HG02571 (cell line): ENCODE measurements around the gene WDFY3.

Experiments used
- ATAC-seq: cut with Tn5 transposase; IDR thresholded peaks from one replicate; pipeline ENCODE4 v1.9.1; 2021; ENCODE audit warnings: mild to moderate bottlenecking, moderate library complexity; ENCODE audit not compliant: unreplicated experiment

WDFY3 gene

GRCh38 chr4:84912741-84913140 lies 53.7 kb downstream of the WDFY3 start:
- ATAC-seq, result no peak

DNA sequence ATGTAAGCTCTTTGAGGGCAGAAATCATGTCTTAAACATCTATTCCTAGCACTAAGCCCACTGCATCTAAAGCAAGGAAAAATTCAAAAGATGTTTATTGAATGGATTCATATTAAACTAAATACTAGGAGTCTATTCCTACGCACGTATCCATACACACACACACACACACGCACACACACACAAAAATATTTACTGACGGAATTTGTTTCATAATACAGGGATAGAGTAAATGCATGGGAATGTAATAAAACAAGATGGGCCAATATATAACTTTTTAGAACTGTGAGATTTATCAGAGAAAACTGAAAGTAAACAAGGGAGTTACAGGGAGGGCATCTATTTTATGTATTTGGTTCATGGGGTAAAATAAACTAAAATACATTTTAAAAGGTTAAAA lies 57.6 kb downstream of the WDFY3 start:
- no peak for ATAC-seq

- no peak for ATAC-seq
Measured at GRCh38 chr4:84907145-84907544, 59.3 kb downstream of the WDFY3 start.

DNA sequence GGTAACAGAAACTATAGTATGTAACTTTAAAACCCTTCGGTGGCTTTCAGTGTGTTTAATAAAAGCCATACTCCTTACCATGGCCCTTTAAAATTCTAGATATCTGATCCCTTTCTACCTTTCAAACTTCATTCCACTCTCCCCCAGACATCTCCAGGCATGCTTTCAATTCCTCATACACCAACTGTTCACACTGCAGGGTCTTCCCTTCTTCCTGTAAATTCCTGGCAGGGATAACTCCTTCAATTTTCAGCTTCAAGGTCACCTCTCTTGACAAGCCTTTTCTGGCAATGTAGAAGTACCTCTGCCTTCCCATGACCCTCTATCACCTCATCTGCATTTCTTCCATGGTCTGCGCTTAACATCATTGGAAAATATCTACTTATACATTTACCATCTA lies 60.8 kb downstream of the WDFY3 start:
- no peak for ATAC-seq

- no peak for ATAC-seq
Measured at GRCh38 chr4:84901740-84902281, 64.7 kb downstream of the WDFY3 start.

- no peak for ATAC-seq
Measured at GRCh38 chr4:84901173-84901572, 65.3 kb downstream of the WDFY3 start.

DNA sequence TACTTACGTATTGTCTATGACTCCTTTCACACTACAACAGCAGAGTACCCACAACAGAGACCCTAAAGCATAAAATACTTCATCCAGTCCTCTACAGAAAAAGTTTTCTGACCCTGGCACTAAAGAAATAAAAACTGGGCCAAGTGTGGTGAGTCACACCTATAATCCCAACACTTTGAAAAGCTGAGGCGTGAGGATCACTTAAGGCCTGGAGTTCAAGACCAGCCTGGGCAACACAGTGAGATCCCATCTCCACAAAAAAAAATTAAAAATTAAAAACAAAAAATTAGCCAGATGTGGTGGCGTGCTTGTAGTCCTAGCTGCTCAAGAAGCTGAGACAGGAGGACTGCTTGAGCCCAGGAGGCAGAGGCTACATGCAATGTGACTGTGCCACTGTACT lies 66.9 kb downstream of the WDFY3 start:
- no peak for ATAC-seq

- ATAC-seq, result no peak
Measured at GRCh38 chr4:84897516-84897915, 69.0 kb downstream of the WDFY3 start.

- no peak for ATAC-seq
Measured at GRCh38 chr4:84895283-84895682, 71.2 kb downstream of the WDFY3 start.

DNA sequence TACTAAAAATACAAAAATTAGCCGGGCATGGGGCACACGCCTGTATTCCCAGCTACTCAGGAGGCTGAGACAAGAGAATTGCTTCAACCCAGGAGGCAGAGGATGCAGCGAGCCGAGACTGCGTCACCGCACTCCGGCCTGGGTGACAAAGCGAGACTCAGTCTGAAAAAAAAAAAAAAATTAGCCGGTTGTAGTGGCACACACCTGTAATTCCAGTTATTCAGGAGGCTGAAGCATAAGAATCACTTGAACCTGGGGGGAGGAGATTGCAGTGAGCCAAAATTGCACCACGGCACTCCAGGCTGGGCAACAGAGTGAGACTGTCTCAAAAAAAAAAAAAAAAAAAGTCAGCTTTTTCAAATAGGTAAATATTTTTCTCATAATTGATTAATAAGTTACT lies 71.9 kb downstream of the WDFY3 start:
- ATAC-seq, result no peak

- ATAC-seq, result no peak
Measured at GRCh38 chr4:84892950-84893349, 73.5 kb downstream of the WDFY3 start.

GRCh38 chr4:84887824-84888223 lies 78.7 kb downstream of the WDFY3 start:
- ATAC-seq, result no peak

GRCh38 chr4:84879651-84880200 lies 86.8 kb downstream of the WDFY3 start:
- no peak for ATAC-seq

- no peak for ATAC-seq
Measured at GRCh38 chr4:84878546-84878945, 87.9 kb downstream of the WDFY3 start.

GRCh38 chr4:84878090-84878489 lies 88.4 kb downstream of the WDFY3 start:
- no peak for ATAC-seq

DNA sequence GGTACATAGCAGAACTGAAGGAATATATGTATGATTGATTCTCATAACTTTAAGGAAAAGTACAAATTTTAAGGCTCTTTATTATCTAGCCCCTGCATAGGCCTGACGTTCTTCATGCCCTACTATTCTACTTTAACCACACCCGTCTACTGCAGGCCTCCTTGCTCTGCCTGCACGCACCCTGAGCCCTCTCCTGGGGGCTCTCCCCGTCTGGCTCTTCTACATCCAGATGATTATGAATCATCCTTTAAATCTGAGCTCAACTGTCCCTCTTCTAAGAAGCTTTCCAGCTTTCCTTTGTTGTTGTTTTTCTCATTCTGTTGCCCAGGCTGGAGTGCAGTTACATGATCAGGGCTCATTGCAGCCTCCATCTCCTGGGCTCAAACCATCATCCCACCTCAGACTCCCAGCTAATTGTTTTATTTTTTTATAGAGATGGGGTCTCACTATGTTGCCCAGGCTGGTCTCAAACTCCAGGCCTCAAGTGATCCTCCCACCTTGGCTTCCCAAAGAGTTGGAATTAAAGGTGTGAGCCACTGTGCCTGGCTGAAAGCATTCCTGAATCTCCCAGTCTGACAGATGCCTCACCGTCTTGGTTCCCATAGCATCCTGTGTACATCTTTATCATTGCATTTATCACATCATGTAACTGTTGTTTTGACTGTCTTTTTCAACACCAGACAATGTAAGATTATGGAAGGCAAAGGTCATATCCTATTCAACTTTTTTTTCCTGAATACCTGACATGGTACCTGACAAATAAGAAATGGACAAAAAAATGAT lies 89.2 kb downstream of the WDFY3 start:
- no peak for ATAC-seq

- ATAC-seq, result no peak
Measured at GRCh38 chr4:84875636-84876371, 90.7 kb downstream of the WDFY3 start.

DNA sequence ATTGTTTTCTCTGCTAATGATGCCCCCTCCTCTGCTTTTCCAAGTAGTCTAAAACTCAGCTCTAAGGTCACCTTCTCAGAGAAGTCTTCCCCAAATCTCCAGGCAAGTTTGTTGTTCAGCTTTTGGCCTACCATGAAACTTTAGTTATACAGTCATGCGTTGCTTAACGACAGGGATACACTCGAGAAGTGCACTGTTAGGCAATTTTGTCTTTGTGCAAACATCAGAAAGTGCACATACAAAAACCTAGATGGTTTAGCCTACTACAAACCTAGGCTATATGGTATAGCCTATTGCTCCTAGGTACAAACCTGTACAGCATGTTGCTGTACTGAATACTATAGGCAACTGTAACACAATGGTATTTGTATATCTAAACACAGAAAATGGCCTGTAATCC lies 91.9 kb downstream of the WDFY3 start:
- ATAC-seq, result no peak

DNA sequence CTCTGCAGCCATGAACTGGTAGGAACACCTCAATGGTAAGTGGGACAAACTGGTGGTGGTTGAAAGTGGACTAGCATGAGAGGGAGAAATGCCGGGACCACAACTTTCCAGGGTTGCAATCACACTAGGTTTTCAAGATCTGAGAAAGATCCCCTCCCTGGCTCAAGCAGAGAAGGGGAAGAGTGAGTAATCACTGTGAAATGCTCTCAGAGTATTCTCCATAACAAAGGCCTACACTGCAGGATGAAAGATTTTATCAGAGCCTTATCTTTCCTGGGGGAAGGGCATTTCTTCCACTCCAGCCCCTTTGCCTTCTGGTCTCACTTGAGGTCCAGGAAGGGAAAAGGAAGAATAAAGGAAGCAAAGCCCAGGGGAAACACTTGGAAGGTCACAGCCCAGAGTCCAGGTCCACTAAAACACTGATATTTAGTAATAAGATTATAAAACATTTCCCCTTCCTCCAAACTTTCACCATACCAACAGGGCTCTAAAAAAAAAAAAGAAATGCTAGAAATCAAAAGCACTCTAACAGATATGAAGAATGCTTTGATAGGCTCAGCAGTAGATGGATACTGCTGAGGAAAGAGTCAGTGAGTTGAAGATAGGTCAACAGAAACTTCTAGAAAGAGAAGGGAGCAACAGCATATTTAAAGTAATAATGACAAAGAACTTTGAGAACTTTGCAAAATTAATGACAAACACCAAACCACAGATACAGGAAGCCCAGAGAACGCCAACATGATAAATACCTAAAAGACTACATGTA lies 95.9 kb downstream of the WDFY3 start:
- ATAC-seq, result no peak

DNA sequence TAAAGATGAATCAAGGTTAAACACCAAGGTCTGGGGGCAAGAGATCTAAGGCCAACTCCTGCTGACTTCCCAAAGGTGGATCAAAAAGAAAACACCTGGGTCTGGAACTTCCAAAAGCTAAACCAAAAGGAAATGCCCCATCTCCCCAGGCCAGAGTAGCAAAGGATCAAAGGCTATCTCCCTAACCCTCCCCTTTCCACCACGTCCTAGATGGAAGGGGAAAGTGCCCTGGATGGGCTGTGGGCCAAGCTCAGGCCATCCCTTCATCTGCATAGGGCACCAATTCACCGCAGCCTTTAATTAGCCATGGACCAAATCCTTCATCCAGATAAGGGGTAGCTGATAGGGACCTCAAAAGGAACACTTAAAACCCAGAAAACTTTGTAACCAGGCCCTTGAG lies 100.2 kb downstream of the WDFY3 start:
- no peak for ATAC-seq

DNA sequence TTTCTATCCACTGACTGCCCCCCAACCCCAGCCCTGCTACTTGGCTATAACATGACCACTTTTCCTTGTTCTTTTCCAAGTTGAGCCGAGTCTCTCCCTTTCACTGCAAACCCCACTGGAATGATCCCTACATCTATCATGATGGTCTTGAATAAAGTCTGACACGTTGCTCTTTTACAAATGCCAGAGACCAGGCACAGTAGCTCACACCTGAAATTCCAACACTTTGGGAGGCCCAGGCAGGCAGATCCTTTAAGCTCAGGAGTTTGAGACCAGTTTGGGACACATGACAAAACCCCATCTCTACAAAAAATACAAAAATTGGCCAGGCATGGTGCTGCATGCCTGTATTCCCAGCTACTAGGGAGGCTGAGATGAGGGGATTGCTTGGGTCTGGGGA lies 100.9 kb downstream of the WDFY3 start:
- no peak for ATAC-seq
